Measurements from ENCODE around the gene PAN2.

DNA sequence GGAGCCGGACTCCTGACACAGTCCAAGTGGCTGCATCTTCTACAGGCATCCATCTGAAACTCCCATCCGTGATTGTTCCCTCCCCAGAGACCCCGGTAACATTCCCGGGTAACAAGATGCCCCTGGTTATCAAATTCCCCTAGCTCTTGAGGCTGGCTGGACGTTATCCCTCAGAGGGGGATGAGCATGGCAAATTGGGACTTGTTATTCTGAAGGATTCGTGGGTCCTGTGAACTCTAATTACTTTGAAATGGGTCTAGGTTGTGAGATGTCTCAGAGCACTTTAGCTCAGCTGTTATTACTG lies 642 bp upstream of the PAN2 start:
- TF ChIP-seq, protein P1, sequence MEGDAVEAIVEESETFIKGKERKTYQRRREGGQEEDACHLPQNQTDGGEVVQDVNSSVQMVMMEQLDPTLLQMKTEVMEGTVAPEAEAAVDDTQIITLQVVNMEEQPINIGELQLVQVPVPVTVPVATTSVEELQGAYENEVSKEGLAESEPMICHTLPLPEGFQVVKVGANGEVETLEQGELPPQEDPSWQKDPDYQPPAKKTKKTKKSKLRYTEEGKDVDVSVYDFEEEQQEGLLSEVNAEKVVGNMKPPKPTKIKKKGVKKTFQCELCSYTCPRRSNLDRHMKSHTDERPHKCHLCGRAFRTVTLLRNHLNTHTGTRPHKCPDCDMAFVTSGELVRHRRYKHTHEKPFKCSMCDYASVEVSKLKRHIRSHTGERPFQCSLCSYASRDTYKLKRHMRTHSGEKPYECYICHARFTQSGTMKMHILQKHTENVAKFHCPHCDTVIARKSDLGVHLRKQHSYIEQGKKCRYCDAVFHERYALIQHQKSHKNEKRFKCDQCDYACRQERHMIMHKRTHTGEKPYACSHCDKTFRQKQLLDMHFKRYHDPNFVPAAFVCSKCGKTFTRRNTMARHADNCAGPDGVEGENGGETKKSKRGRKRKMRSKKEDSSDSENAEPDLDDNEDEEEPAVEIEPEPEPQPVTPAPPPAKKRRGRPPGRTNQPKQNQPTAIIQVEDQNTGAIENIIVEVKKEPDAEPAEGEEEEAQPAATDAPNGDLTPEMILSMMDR (conservative IDR thresholded peaks at IDR 0.05; ENCODE audit: low read depth, low read length): no peak
- TF ChIP-seq EZH2 (IDR thresholded peaks at IDR 0.05; ENCODE audit: low read length, unreplicated experiment): no peak

All from PC-3 (cell line).